K562 (cell line): ENCODE results near the gene RSF1. TPM values are rescaled to one million over a fixed set of nuclear protein-coding genes. Genes with fewer than 3 reads are reported as not detected.

Source experiments
- DPF2 ChIP-seq: fragments of 450-650 bp; IDR thresholded peaks from 2 replicates; pipeline ENCODE4 v1.6.1; 2016
- ETS2 ChIP-seq: IDR thresholded peaks from 2 replicates; pipeline ENCODE4 v1.6.1; 2016; ENCODE audit warnings: borderline replicate concordance, missing genetic modification characterization, mild to moderate bottlenecking, moderate library complexity, missing compliant biosample characterization; ENCODE audit not compliant: poor library complexity, severe bottlenecking
- HDAC2 ChIP-seq: fragments of 450-650 bp; IDR thresholded peaks from 2 replicates; pipeline ENCODE4 v1.6.1; 2016; ENCODE audit warnings: mild to moderate bottlenecking
- HOXB6 ChIP-seq: fragments of 250-450 bp; sonication (Bioruptor Pico); IDR thresholded peaks from 2 replicates; pipeline ENCODE4 v1.5.1; 2022; ENCODE audit warnings: mild to moderate bottlenecking, borderline replicate concordance
- ILK ChIP-seq: fragments of 450-650 bp; IDR thresholded peaks from 2 replicates; pipeline ENCODE4 v1.6.1; 2016; ENCODE audit warnings: missing genetic modification characterization, low read depth, mild to moderate bottlenecking, missing compliant biosample characterization, moderate library complexity, borderline replicate concordance
- KAT8 ChIP-seq: fragments of 450-650 bp; IDR thresholded peaks from 2 replicates; pipeline ENCODE4 v1.6.1; 2016; ENCODE audit warnings: low read depth, mild to moderate bottlenecking
- PYGO2 ChIP-seq: fragments of 450-650 bp; IDR thresholded peaks from 2 replicates; pipeline ENCODE4 v1.6.1; 2016; ENCODE audit warnings: mild to moderate bottlenecking, missing genetic modification characterization, moderate library complexity, missing compliant biosample characterization
- TAF7 ChIP-seq: fragments of 450-650 bp; IDR thresholded peaks from 2 replicates; pipeline ENCODE4 v1.6.1; 2016; ENCODE audit warnings: missing genetic modification characterization, missing compliant biosample characterization
- ZBTB17 ChIP-seq: fragments of 450-650 bp; formaldehyde crosslinking; IDR thresholded peaks from 2 replicates; pipeline ENCODE4 v1.4.0; 2020; ENCODE audit warnings: mild to moderate bottlenecking
- ZNF175 ChIP-seq: fragments of 200-800 bp; sonication (Bioruptor generic); IDR thresholded peaks from 2 replicates; pipeline ENCODE4 v1.6.1; 2016; ENCODE audit warnings: low read depth, mild to moderate bottlenecking, missing genetic modification characterization, missing compliant biosample characterization
- ZNF583 ChIP-seq: fragments of 250-450 bp; sonication (Bioruptor Pico); IDR thresholded peaks from 2 replicates; pipeline ENCODE4 v1.4.0; 2020
- ZNF76 ChIP-seq: fragments of 250-450 bp; sonication (Bioruptor Pico); IDR thresholded peaks from 2 replicates; pipeline ENCODE4 v1.4.0; 2020; ENCODE audit warnings: mild to moderate bottlenecking, moderate library complexity, borderline replicate concordance
- polyA plus RNA-seq, 8 experiments: library from polyadenylated mRNA; depleted of rRNA in 4 of 8; stranded (reverse) in 5 of 8; unstranded in 3 of 8; fragments of >200 nt; fragmentation: Nextera tagmentation in 2 of 8; fragmentation: Illumina TruSeq in 1 of 8; extraction: Ambion mirVana in 2 of 8; extraction: Trizol in 1 of 8; gene quantifications; 2 replicates each; pipeline versions ENCODE4 v1.2.1 to v1.2.3, GENCODE V29; 2011 to 2014; ENCODE audit warnings: inconsistent platforms in 1 of 8, missing spikeins in 1 of 8
- total RNA-seq, 7 experiments: library from RNA; depleted of rRNA in 6 of 7; stranded (reverse); fragments of >200 nt in 6 of 7; fragmentation: Illumina TruSeq in 2 of 7; extraction: Trizol in 2 of 7; gene quantifications; 2 replicates each; pipeline versions ENCODE4 v1.2.1 to v1.2.3, GENCODE V29; 2011 to 2021; ENCODE audit warnings: low replicate concordance in 1 of 7
- TF ChIP-seq, protein P1 (sequence below), 2 experiments: fragments of 200-800 bp in 1 of 2; sonication (Bioruptor generic) in 1 of 2; sonication (generic) in 1 of 2; formaldehyde crosslinking in 1 of 2; IDR thresholded peaks in 1 of 2; conservative IDR thresholded peaks in 1 of 2; 2 replicates each; pipeline versions ENCODE4 v1.5.0 to v1.6.1; 2016 to 2020; ENCODE audit warnings: missing compliant biosample characterization in 1 of 2, missing genetic modification characterization in 1 of 2, missing genetic modification reagents in 1 of 2
- TF ChIP-seq, protein P2 (sequence below), 3 experiments: fragments of 200-800 bp in 1 of 3; fragments of 250-450 bp in 1 of 3; fragments of 450-650 bp in 1 of 3; sonication (Bioruptor Pico) in 1 of 3; sonication (Bioruptor generic) in 1 of 3; formaldehyde crosslinking in 1 of 3; IDR thresholded peaks; 2 replicates each; pipeline versions ENCODE4 v1.6.1 to v1.8.0; 2016 to 2022; ENCODE audit warnings: mild to moderate bottlenecking in 2 of 3, missing genetic modification characterization in 2 of 3, missing compliant biosample characterization in 1 of 3, moderate library complexity in 1 of 3
- TF ChIP-seq, protein P3 (sequence below): fragments of 450-650 bp; conservative IDR thresholded peaks from 2 replicates; pipeline ENCODE4 v1.6.1; 2016; ENCODE audit warnings: missing genetic modification characterization, low read depth, mild to moderate bottlenecking, control low read depth, missing compliant biosample characterization
- TF ChIP-seq, protein P4 (sequence below): fragments of 450-650 bp; IDR thresholded peaks from 2 replicates; pipeline ENCODE4 v1.7.0; 2016; ENCODE audit warnings: borderline replicate concordance
- TF ChIP-seq, protein P5 (sequence below): fragments of 250-450 bp; sonication (Bioruptor Pico); IDR thresholded peaks from 2 replicates; pipeline ENCODE4 v1.8.0; 2022; ENCODE audit warnings: moderate library complexity, mild to moderate bottlenecking, inconsistent platforms

The RSF1 gene
- total and polyA plus RNA-seq, 9 of the 15 experiments (the other 6 are each of a cell fraction or from before 2014, with no cell fraction given), result 9.7 to 63.6 (median 42.8) TPM

DNA sequence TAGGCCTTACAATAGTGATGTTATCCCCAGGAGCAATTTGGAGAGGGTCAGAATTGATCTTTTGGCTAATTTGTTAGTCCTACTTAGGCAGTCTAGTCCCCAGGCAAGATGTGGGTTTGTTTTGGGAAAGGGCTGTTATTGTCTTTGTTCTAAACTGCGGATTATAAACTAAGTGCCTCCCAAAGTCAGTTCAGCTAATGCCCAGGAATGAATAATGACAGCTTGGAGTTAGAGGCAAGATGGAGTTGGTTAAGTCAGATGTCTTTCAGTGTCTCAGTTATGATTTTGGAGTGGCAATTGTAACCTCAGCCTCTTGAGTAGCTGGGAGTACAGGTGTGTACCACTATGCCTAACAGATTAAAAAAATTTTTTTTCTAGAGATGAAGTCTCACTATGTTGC is 175.6 kb downstream of the RSF1 start (continued):
- TF ChIP-seq ZBTB17 (CRISPR knock-in tag), result peak; percentile 84; the same call in 1 of the 2 replicates
- TF ChIP-seq PYGO2, result peak; percentile 92
- TF ChIP-seq, protein P1, sequence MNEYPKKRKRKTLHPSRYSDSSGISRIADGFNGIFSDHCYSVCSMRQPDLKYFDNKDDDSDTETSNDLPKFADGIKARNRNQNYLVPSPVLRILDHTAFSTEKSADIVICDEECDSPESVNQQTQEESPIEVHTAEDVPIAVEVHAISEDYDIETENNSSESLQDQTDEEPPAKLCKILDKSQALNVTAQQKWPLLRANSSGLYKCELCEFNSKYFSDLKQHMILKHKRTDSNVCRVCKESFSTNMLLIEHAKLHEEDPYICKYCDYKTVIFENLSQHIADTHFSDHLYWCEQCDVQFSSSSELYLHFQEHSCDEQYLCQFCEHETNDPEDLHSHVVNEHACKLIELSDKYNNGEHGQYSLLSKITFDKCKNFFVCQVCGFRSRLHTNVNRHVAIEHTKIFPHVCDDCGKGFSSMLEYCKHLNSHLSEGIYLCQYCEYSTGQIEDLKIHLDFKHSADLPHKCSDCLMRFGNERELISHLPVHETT (CRISPR knock-in tag; conservative IDR thresholded peaks at IDR 0.05 in 1 of 2, IDR thresholded peaks at IDR 0.05 in 1 of 2), result peak in 1 of 2 experiments; percentile 44; a peak in 1 of 4 replicates
- TF ChIP-seq, protein P2, sequence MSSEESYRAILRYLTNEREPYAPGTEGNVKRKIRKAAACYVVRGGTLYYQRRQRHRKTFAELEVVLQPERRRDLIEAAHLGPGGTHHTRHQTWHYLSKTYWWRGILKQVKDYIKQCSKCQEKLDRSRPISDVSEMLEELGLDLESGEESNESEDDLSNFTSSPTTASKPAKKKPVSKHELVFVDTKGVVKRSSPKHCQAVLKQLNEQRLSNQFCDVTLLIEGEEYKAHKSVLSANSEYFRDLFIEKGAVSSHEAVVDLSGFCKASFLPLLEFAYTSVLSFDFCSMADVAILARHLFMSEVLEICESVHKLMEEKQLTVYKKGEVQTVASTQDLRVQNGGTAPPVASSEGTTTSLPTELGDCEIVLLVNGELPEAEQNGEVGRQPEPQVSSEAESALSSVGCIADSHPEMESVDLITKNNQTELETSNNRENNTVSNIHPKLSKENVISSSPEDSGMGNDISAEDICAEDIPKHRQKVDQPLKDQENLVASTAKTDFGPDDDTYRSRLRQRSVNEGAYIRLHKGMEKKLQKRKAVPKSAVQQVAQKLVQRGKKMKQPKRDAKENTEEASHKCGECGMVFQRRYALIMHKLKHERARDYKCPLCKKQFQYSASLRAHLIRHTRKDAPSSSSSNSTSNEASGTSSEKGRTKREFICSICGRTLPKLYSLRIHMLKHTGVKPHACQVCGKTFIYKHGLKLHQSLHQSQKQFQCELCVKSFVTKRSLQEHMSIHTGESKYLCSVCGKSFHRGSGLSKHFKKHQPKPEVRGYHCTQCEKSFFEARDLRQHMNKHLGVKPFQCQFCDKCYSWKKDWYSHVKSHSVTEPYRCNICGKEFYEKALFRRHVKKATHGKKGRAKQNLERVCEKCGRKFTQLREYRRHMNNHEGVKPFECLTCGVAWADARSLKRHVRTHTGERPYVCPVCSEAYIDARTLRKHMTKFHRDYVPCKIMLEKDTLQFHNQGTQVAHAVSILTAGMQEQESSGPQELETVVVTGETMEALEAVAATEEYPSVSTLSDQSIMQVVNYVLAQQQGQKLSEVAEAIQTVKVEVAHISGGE (CRISPR knock-in tag; IDR thresholded peaks at IDR 0.05), result no peak; a peak in 1 of 6 replicates
- TF ChIP-seq HDAC2, result no peak
- TF ChIP-seq ZNF175 (CRISPR knock-in tag), result peak; percentile 95
- no peak for TF ChIP-seq KAT8
- TF ChIP-seq, protein P3, sequence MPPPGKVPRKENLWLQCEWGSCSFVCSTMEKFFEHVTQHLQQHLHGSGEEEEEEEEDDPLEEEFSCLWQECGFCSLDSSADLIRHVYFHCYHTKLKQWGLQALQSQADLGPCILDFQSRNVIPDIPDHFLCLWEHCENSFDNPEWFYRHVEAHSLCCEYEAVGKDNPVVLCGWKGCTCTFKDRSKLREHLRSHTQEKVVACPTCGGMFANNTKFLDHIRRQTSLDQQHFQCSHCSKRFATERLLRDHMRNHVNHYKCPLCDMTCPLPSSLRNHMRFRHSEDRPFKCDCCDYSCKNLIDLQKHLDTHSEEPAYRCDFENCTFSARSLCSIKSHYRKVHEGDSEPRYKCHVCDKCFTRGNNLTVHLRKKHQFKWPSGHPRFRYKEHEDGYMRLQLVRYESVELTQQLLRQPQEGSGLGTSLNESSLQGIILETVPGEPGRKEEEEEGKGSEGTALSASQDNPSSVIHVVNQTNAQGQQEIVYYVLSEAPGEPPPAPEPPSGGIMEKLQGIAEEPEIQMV (tag), result peak; percentile 85; the same call in 1 of the 2 replicates
- TF ChIP-seq ILK (tag), result peak; percentile 69
- TF ChIP-seq ZNF583 (CRISPR knock-in tag), result peak; percentile 89
- TF ChIP-seq, protein P4, sequence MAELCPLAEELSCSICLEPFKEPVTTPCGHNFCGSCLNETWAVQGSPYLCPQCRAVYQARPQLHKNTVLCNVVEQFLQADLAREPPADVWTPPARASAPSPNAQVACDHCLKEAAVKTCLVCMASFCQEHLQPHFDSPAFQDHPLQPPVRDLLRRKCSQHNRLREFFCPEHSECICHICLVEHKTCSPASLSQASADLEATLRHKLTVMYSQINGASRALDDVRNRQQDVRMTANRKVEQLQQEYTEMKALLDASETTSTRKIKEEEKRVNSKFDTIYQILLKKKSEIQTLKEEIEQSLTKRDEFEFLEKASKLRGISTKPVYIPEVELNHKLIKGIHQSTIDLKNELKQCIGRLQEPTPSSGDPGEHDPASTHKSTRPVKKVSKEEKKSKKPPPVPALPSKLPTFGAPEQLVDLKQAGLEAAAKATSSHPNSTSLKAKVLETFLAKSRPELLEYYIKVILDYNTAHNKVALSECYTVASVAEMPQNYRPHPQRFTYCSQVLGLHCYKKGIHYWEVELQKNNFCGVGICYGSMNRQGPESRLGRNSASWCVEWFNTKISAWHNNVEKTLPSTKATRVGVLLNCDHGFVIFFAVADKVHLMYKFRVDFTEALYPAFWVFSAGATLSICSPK, result no peak
- TF ChIP-seq ETS2 (tag), result peak; percentile 55
- peak; percentile 60 for TF ChIP-seq DPF2
- peak; percentile 67 for TF ChIP-seq TAF7
- 0 out of 2 replicates have a peak, but pooled peaks have one; percentile 75 for TF ChIP-seq ZNF76
- TF ChIP-seq, protein P5, sequence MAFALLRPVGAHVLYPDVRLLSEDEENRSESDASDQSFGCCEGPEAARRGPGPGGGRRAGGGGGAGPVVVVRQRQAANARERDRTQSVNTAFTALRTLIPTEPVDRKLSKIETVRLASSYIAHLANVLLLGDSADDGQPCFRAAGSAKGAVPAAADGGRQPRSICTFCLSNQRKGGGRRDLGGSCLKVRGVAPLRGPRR (CRISPR knock-in tag), result peak; percentile 62; the same call in 1 of the 2 replicates
- 0 out of 2 replicates have a peak, but pooled peaks have one; percentile 55 for TF ChIP-seq HOXB6 (CRISPR knock-in tag)
